T-helper 22 cell (primary cell): Measurements from ENCODE around the gene SUMO4.
"Not testable (repeated sequence)": the region's sequence is repeated elsewhere in the genome, so short reads cannot be mapped to it uniquely, and the experiment has no call there.

Source experiments
- DNase-seq: peaks from one replicate; pipeline ENCODE4 v3.0.0-alpha.2; 2020; ENCODE audit warnings: low read depth

SUMO4 gene

DNA sequence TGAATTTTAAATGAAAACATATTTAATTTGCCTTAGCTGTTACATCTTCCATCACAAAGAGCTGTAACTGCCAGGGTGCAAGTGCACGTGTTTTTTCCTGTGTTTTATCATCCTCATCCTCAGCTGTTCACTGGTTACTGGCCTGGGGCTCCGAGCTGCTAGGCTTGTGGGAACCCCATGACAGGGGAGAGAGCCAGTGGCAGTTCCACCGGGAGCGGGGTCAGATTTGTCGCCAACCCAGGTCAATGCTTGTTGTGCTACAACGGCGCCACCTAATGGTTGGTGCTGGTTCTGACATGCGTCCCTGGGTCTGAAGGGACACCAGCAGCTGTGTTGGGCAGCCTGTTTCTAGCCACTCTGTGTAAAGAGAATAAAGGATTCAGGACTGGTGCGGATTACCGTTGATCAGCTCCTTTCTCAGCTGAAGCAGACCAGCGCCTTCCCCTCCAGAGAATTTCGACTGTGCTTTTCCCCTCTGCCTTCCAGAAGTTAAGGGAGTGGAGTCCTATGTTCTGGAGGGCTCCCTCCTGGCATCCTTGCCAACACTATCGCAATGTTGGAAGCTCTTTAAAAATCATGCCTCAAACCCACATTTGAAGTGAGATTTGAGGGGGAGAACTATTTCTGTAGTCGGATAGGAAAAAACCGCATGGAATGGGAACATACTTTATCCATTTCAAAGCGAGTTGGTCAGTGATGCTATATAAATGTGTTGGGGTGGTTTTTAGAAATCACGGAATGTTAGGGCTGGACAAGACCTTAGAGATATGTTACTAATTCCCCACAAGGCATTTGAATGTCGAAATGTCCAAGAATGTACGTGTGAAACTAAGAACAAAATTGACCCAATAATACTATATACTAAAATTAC, 32.1 kb downstream of the SUMO4 start:
- peak; percentile 61 for DNase-seq

DNA sequence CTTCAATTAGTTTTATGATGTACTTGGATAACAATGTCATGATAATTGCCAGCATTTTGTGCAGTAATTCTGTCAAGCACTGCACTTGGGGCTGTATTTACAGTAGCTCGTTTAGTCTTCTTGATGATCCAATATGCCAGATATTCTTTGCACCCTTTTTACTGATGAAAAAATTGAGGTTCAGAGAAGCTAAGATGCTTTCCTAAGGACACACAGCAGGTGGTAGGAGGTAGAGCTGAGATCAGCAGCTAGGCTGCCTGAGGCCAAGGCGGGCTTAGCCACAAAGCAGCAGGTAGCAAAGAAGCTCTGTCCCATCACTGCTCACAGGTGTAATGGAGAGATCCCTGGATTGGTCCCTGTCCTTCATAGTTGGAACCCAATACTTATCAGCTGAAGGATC, 33.3 kb downstream of the SUMO4 start:
- DNase-seq, result no peak

DNA sequence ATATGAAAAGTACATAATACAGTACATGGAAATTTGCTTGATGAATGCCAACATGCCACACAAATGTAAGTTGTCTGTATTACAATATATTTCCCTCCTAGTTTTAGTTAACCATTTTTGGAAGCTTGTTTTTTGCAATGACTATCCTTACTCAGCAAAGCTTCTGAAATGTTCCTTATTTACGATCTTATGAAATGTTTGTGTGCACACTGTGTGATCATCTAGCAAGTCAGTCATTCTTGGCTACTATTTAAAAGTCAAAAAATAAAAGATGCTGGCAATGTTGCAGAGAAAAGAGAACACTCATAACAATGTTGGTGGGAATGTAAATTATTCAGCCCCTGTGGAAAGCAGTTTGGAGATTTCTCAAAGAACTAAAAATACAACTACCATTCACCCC, 33.8 kb downstream of the SUMO4 start:
- DNase-seq, result no peak

DNA sequence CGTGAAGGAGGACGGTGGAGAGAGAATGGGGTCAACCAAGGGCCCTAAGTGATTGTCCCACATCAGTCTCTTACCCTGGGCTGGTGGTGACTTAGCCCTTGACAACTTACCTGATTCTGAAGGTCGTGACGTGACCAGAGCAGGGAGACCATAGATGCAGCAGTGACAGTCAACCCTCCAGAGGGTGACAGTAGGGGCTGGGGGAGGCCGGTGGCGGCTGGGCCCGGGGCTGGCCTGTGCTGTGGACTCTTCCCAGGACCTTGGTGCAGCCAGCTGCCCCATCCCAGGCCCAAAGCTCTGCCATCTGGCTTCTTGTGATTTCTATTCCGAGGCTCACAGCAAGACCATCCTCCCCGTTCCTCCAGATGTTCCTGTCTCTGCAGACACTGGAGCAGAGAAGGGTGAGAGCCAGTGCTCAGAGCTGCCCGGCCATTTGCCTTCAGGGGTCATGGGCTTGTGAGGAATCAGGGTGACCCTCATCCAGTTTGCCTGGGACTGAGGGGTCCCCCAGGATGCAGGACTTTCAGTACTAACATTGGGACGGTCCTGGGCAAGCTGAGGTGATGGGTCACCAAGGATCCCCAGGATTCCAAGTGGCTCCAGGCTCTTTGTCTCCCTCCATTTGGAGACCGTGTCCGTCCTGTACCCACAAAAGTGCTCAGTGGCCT, 36.0 kb downstream of the SUMO4 start:
- DNase-seq, result no peak

DNA sequence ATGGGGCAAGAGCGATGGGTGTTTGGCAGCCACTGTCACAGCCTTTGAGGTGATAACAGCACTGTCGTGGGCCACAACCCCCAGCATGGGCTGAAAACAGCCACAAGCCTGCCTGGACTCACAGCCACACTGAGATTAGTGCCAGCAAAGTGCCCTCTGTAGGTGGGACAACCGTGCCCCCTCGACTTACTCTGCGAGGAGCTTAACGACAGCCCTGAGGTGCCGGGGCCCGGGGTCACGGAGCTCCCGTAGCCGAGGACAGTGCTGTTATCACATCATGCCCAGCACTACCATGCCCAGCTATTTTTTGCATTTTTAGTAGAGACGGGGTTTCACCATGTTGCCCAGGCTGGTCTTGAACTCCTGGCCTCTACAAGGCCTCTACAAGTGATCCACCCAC, 36.6 kb downstream of the SUMO4 start:
- DNase-seq, result no peak

DNA sequence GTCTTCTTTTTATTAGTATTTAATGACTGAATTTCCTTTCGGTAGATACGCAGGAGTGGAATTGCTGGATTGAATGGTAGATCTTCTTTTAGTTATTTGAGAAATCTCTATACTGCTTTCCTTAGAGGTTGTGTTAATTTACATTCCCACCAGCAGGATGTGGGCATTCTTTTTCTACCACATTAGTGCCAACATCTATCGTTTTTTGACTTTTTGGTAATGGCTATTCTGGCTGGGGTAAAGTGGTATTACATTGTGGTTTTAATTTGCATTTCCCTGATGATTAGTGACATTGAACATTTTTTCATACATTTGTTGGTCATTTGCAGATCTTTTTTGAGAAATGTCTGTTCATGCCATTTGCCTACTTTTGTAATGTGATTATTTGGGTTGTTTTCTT, 37.1 kb downstream of the SUMO4 start:
- DNase-seq, result no peak

DNA sequence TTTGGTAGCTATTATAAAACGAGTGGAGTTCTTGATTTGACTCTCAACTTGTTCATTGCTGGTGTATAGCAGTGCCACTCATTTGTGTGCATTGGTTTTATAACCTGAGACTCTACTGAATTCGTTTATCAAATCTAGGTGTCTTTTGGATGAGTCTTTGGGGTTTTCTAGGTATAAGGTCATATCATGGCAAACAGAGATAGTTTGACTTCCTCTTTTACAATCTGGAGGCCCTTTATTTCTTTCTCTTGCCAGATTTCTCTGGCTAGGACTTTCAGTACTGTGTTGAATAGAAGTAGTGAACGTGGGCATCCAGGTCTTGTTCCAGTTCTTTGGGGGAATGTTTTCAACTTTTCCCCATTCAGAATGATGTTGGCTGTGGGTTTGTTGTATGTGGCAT, 38.8 kb downstream of the SUMO4 start:
- DNase-seq, result no peak

DNA sequence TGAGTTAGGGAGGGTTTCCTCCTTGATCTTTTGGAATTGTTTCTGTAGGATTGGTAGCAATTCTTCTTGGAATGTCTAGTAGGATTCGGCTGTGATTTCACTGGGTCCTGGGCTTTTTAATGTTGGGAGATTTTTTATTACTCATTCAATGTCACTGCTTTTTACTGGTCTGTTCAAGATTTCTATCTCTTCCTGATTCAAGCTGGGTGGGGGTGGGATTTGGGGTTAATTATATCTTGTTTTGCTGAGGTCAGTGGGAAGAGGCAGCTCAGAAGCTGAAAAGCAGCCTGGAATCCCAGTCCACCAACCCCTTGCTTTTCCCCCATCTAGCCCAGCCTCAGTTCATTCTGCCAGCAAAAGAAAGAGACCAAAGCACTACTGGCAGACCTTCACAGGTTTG, 39.6 kb downstream of the SUMO4 start:
- DNase-seq, result no peak

DNA sequence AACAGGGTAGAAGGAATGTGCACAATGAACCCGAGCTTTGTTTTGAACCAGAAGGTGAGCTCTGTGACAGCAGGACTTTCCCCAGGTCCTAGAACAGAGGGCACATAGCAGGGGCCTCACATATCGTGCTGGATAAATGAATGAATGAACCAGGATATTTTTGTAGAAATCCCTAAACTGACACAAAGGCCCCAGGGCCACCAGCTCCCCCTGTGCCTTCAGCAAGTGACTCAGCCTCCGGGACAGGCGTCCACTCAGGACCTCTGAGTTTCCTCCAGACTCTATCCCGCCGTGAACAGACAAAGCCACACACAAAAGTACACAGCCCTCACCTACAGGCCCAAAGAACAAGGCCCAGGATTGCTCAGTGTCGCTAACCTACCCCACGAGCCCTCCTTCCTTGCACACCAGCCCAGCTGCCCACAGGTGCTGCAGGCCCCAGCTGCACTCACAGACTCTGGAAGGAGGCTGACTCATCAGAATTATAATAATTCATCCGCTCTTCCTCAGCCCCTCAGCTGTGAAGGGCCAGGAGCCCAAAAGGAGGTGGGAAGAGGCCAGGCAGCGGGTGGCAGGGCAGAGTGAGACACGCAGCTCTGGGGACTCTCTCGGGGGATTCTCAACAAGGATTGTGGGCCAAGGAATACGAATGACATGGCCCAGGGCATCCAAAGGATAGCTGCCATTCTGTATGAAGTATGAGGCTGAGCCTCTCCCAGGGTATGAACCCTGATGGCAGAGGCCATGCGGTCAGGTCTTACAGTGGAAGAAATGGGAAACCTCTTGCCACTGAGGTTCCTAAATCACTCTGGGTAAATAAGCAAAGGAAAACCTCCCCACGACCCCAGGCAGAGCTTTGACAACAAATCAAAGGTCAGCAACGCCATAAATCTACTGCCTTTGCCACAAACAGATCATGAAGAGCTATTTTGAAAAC, 40.9 kb downstream of the SUMO4 start:
- DNase-seq, result no peak

DNA sequence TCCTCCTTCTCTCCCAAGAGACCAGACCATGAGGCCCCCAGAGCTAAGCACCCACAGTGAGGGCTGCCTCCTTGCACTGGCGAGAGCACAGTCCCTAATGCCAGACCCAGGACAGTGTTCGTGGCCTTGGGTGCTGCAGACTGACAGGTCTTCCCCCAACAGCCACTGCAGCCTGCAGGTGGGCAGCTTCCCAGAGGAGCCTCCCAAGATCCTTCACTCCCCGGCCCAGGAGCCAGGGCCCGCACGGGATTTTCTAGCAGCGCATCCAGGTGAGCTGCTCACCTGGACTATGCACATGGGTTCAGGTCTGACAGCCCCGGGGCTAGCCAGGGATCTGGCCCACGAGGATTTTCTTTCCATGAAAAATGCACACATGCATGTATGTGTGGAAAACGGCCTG, 41.7 kb downstream of the SUMO4 start:
- no peak for DNase-seq

DNA sequence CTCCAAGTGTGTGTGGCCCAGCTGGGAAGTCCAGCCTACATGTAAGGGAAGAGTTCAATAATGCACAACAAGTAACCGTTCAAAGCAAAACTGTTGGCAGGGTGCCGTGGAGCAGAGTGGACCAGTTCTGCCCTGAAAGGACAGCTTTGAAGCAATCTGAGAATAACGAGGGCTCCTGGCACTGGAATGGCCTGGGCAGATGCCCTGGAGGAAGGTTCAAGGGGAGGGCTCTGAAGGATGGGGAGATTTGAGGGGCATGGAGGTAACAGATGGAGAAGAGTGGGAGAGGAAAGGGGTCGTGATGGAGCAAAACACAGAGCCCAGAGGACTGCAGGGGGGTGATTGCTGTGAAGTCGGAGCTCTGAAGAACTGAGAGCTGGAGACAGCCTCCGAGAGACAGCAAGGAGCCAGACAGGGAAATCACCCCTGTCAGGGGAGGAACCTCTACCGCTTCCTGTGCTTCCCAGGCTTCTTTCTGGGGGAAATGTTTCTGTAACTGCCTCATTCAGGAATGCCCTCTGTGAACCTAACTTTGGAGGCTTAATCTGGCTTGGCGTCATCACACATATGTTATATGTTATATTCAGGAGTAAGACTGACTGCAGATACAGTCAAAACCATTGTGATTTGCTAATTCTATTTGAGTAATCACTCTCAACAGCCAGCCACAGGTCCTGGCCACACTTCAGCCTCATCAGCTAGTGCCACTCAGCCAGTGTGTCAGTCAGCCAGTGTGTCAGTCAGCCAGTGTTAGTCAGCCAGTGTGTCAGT, 43.5 kb downstream of the SUMO4 start:
- DNase-seq, result no peak

DNA sequence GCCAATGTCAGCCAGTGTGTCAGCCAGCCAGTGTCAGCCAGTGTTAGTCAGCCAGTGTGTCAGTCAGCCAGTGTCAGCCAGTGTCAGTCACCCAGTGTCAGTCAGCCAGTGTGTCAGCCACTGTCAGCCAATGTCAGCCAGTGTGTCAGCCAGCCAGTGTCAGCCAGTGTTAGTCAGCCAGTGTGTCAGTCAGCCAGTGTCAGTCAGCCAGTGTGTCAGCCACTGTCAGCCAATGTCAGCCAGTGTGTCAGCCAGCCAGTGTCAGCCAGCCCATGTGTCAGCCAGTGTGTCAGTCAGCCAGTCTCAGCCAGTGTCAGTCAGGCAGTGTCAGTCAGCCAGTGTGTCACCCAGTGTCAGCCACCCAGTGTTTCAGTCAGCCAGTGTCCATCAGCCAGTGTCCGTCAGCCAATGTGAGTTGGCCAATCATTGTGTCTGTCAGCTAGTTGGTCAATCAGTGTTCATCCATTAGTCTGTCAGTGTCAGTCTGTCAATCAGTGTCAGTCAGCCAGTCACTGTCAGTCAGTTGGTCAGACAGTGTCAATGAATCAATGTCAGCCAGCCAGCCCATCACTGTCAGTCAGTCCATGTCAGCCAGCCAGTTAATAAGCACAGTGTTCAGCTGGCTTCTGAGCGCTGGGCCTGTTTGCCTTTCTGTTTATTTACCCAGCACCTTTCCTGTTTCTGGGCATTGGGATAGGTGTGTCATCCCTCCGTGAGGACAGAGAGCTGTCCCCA, 44.5 kb downstream of the SUMO4 start:
- not testable (repeated sequence) for DNase-seq

DNA sequence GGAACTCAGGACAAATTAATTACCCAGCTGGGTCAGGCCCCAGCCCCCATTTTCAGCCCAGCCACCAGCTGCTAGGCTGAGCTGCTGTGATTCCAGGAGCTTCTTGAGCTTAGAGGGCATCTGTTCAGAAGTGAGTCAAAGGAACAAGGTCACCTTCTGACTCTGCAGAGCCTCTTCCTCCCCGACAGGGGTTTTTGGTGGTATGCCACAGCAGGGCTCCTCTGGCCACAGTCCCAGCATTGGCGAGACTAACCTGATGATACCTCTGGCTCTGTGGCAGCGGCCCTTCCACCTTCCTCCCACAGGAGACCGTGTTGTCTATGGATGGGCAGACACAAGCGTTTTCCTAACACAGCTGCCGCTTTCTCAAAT, 45.0 kb downstream of the SUMO4 start:
- no peak for DNase-seq

DNA sequence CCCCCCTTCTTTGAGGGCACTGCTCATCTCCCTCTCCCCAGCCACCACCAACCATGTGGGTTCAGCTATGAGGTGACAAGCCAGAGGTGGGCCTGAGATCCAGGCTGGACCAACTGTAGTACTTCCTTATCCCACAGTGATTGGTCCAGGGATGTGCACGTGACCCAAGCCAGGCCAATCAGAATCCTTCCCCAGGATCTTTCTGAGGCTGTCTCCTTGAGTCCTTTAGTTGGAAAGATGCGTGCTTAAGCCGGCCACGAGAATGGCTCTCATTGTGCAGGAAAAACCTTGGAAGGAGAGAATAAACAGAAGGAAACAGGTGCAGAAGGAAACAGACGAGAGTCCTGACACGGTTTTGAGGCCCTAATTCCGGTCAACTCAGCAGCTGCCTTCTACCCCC, 45.5 kb downstream of the SUMO4 start:
- DNase-seq, result no peak

DNA sequence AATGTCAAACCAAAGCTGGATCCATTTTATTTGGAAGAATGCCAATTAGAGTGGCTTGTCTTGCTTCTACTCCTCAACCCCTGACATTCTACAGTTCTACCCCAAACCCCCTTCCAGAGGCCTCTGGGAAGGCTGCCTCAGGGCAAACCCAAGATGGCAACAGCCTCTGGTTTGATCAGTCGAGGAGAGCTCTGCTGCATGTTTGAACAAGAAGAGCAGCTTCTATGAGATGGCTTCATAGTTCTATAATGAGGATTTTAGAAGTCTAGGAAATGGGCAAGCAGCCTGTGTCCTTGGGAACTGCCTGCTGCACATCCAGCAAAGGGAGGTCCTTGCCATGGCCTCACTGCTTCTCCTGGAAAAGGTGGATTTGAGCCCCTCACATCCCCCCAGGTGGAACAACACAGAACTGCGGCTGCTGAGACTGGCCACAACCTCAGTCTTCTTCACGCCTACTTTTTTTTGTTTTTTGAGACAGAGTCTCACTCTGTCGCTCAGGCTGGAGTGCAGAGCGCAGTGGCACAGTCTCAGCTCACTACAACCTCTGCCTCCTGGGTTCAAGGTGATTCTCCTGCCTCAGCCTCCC, 46.8 kb downstream of the SUMO4 start:
- no peak for DNase-seq

DNA sequence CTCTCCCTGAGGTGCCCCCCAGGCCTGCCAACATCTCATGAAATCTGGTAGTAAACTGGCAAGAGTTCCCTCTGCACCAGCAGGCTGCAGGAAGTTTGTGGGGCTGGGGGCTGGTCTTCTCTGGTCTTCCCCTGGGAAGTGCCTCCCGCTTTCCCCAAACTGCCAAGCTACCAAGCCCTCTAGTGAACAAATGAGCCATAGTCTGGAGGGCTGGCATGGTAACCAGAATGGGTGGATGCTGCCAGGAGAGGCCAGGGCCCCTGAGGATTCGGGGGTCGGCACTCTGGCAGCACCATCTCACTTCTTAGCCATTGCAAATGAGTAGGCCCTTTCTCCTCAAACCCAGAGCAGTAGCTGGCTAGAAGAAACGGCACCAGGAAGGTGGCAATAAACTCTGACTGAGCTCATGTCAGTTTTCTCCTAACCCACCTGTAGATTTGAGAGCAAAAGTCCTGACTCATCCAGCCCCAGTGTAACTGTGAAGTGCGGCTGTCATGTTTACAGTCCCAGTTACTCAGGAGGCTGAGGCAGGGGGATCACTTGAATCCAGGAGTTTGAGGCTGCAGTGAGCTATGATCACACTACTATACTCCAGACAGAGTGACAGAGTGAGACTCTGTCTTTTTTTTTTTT, 48.9 kb downstream of the SUMO4 start:
- DNase-seq, result no peak

DNA sequence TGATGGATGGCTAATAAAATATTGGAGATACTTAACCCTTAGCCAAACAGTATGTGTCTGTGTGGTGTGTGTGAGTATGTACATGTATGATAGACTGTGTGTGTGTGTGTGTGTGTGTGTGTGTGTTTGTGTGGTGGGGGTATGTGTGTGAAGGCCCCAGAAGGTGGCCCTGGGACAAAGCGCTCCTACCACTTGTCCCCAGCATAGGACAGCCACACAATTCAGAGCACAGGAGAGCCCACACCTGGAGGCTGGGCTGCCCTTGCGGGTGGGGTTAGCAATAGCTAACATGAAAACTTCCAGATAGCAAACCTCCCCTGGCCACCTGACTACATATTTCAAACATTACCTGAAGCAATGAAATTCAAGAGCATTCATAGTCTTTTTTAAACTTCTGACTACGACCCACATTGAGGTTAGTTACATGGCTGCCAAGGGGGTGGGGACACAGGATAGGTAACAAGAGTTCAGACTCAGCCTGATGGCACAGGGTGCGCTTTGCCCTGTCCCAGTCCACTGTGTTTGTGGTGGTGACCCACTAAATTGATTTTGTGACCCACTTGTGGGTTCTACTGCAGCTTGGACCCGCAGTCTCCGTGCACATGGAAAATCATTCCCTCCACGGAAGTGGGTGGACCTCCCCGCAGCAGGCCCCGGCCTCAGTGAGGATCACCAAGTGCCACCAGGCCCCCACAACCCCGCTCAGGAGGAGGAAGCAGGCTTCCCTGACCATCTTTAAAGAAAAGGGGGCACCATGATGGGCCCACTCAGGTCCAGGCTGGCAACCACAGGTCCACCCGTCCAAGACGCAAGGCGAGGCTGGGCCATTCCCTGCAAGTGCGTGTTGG, 50.0 kb downstream of the SUMO4 start:
- no peak for DNase-seq
